ENCODE measurements around the gene CERS6. TPM values are rescaled to one million over a fixed set of nuclear protein-coding genes. Genes with fewer than 3 reads are reported as not detected.

CERS6 gene
- total RNA-seq, 1 donor from 2014 or later = 27.1 TPM

GRCh38 chr2:168583710-168584521 is 127.8 kb downstream of the CERS6 start:
- no peaks in the 10 kb centered on the region for H3K27me3 Mint-ChIP-seq (ENCODE audit: insufficient read depth)
- no peak overlapping the region for H3K27ac Mint-ChIP-seq
- H3K36me3 Mint-ChIP-seq (ENCODE audit: low read depth) = peaks cover 12% of the 10 kb centered on the region
- H3K4me3 Mint-ChIP-seq = no peak overlapping the region
- no peak for DNase-seq (ENCODE audit: low spot score)
- intact Hi-C loops (cut with micrococcal nuclease) = loop anchor here (1.0 to 2.0 kb wide), 2 partner anchors 94 to 151 kb away; no protein-coding TSS in a partner anchor
- H3K4me1 Mint-ChIP-seq (ENCODE audit: low read depth) = peaks cover 46% of the 10 kb centered on the region
- peaks cover 4% of the 10 kb centered on the region for H3K9me3 Mint-ChIP-seq

- Mint-ChIP-seq H3K4me1 (ENCODE audit: low read depth) (peaks cover 46% of the 10 kb centered on the region), H3K27ac (no peak overlapping the region), H3K36me3 (ENCODE audit: low read depth) (peaks cover 10% of the 10 kb centered on the region), H3K27me3 (ENCODE audit: insufficient read depth) (no peaks in the 10 kb centered on the region), H3K9me3 (peaks cover 4% of the 10 kb centered on the region), H3K4me3 (no peak overlapping the region)
- DNase-seq (ENCODE audit: low spot score) = no peak
- intact Hi-C loops (cut with micrococcal nuclease) = no loop called here
Measured at GRCh38 chr2:168584911-168585310, 128.8 kb downstream of the CERS6 start.

GRCh38 chr2:168585700-168586099 is 129.6 kb downstream of the CERS6 start:
- Mint-ChIP-seq H3K36me3 (ENCODE audit: low read depth) (peaks cover 10% of the 10 kb centered on the region), H3K27me3 (ENCODE audit: insufficient read depth) (no peaks in the 10 kb centered on the region), H3K27ac (no peak overlapping the region), H3K4me3 (no peak overlapping the region), H3K9me3 (peaks cover 4% of the 10 kb centered on the region), H3K4me1 (ENCODE audit: low read depth) (peaks cover 40% of the 10 kb centered on the region)
- DNase-seq (ENCODE audit: low spot score) = no peak
- intact Hi-C loops (cut with micrococcal nuclease) = no loop called here

- peaks cover 4% of the 10 kb centered on the region for H3K36me3 Mint-ChIP-seq (ENCODE audit: low read depth)
- DNase-seq (ENCODE audit: low spot score) = no peak
- H3K9me3 Mint-ChIP-seq = peaks cover 4% of the 10 kb centered on the region
- H3K4me1 Mint-ChIP-seq (ENCODE audit: low read depth) = peaks cover 24% of the 10 kb centered on the region
- intact Hi-C loops (cut with micrococcal nuclease) = no loop called here
- no peak overlapping the region for H3K27ac Mint-ChIP-seq
- no peak overlapping the region for H3K4me3 Mint-ChIP-seq
- no peaks in the 10 kb centered on the region for H3K27me3 Mint-ChIP-seq (ENCODE audit: insufficient read depth)
Measured at GRCh38 chr2:168587307-168587706, 131.2 kb downstream of the CERS6 start.

GRCh38 chr2:168589236-168590211 is 133.5 kb downstream of the CERS6 start:
- no peak overlapping the region for H3K4me3 Mint-ChIP-seq
- H3K27me3 Mint-ChIP-seq (ENCODE audit: insufficient read depth) = no peaks in the 10 kb centered on the region
- intact Hi-C loops (cut with micrococcal nuclease) = no loop called here
- no peak overlapping the region for H3K27ac Mint-ChIP-seq
- DNase-seq (ENCODE audit: low spot score) = no peak
- H3K4me1 Mint-ChIP-seq (ENCODE audit: low read depth) = peaks cover 4% of the 10 kb centered on the region
- H3K9me3 Mint-ChIP-seq = peaks cover 4% of the 10 kb centered on the region
- H3K36me3 Mint-ChIP-seq (ENCODE audit: low read depth) = peaks cover 4% of the 10 kb centered on the region

GRCh38 chr2:168592181-168592831 is 136.2 kb downstream of the CERS6 start:
- no peaks in the 10 kb centered on the region for H3K9me3 Mint-ChIP-seq
- intact Hi-C loops (cut with micrococcal nuclease) = no loop called here
- no peak overlapping the region for H3K4me3 Mint-ChIP-seq
- DNase-seq (ENCODE audit: low spot score) = no peak
- H3K27me3 Mint-ChIP-seq (ENCODE audit: insufficient read depth) = no peaks in the 10 kb centered on the region
- no peaks in the 10 kb centered on the region for H3K36me3 Mint-ChIP-seq (ENCODE audit: low read depth)
- no peak overlapping the region for H3K27ac Mint-ChIP-seq
- peaks cover 15% of the 10 kb centered on the region for H3K4me1 Mint-ChIP-seq (ENCODE audit: low read depth)

- no peaks in the 10 kb centered on the region for H3K27me3 Mint-ChIP-seq (ENCODE audit: insufficient read depth)
- H3K4me1 Mint-ChIP-seq (ENCODE audit: low read depth) = peaks cover 21% of the 10 kb centered on the region
- H3K27ac Mint-ChIP-seq = no peak overlapping the region
- no peaks in the 10 kb centered on the region for H3K9me3 Mint-ChIP-seq
- peaks cover 2% of the 10 kb centered on the region for H3K36me3 Mint-ChIP-seq (ENCODE audit: low read depth)
- no peak for DNase-seq (ENCODE audit: low spot score)
- H3K4me3 Mint-ChIP-seq = no peak overlapping the region
- intact Hi-C loops (cut with micrococcal nuclease) = no loop called here
Measured at GRCh38 chr2:168593713-168594112, 137.6 kb downstream of the CERS6 start.

GRCh38 chr2:168594778-168595177 is 138.7 kb downstream of the CERS6 start:
- intact Hi-C loops (cut with micrococcal nuclease) = no loop called here
- DNase-seq (ENCODE audit: low spot score) = no peak
- H3K36me3 Mint-ChIP-seq (ENCODE audit: low read depth) = peaks cover 2% of the 10 kb centered on the region
- peak overlapping the region; percentile 5 for H3K27ac Mint-ChIP-seq
- no peaks in the 10 kb centered on the region for H3K9me3 Mint-ChIP-seq
- no peaks in the 10 kb centered on the region for H3K27me3 Mint-ChIP-seq (ENCODE audit: insufficient read depth)
- H3K4me3 Mint-ChIP-seq = no peak overlapping the region
- peaks cover 21% of the 10 kb centered on the region for H3K4me1 Mint-ChIP-seq (ENCODE audit: low read depth)

- H3K9me3 Mint-ChIP-seq = no peaks in the 10 kb centered on the region
Measured at GRCh38 chr2:168596881-168597655, 141.0 kb downstream of the CERS6 start.

GRCh38 chr2:168599738-168600137 is 143.7 kb downstream of the CERS6 start:
- Mint-ChIP-seq H3K27ac (no peak overlapping the region), H3K27me3 (ENCODE audit: insufficient read depth) (no peaks in the 10 kb centered on the region)
- intact Hi-C loops (cut with micrococcal nuclease) = no loop called here

More at GRCh38 chr2:168596881-168597655, 141.0 kb downstream of the CERS6 start:
- H3K27ac Mint-ChIP-seq = no peak overlapping the region
- no peak for DNase-seq (ENCODE audit: low spot score)
- H3K27me3 Mint-ChIP-seq (ENCODE audit: insufficient read depth) = no peaks in the 10 kb centered on the region
- peaks cover 21% of the 10 kb centered on the region for H3K4me1 Mint-ChIP-seq (ENCODE audit: low read depth)
- H3K36me3 Mint-ChIP-seq (ENCODE audit: low read depth) = peaks cover 5% of the 10 kb centered on the region
- intact Hi-C loops (cut with micrococcal nuclease) = no loop called here
- no peak overlapping the region for H3K4me3 Mint-ChIP-seq

GRCh38 chr2:168600949-168601348 is 144.9 kb downstream of the CERS6 start:
- intact Hi-C loops (cut with micrococcal nuclease) = no loop called here
- Mint-ChIP-seq H3K36me3 (ENCODE audit: low read depth) (peaks cover 22% of the 10 kb centered on the region), H3K9me3 (peaks cover 19% of the 10 kb centered on the region), H3K4me3 (no peak overlapping the region), H3K27ac (no peak overlapping the region), H3K4me1 (ENCODE audit: low read depth) (peaks cover 6% of the 10 kb centered on the region), H3K27me3 (ENCODE audit: insufficient read depth) (no peaks in the 10 kb centered on the region)
- no peak for DNase-seq (ENCODE audit: low spot score)

More at GRCh38 chr2:168599738-168600137, 143.7 kb downstream of the CERS6 start:
- Mint-ChIP-seq H3K9me3 (peaks cover 12% of the 10 kb centered on the region), H3K36me3 (ENCODE audit: low read depth) (peaks cover 17% of the 10 kb centered on the region), H3K4me1 (ENCODE audit: low read depth) (peaks cover 16% of the 10 kb centered on the region), H3K4me3 (no peak overlapping the region)
- DNase-seq (ENCODE audit: low spot score) = no peak

GRCh38 chr2:168601741-168602140 is 145.7 kb downstream of the CERS6 start:
- H3K27me3 Mint-ChIP-seq (ENCODE audit: insufficient read depth) = no peaks in the 10 kb centered on the region
- H3K4me3 Mint-ChIP-seq = no peak overlapping the region

More at GRCh38 chr2:168601741-168602140, 145.7 kb downstream of the CERS6 start:
- no peak overlapping the region for H3K27ac Mint-ChIP-seq
- H3K4me1 Mint-ChIP-seq (ENCODE audit: low read depth) = peaks cover 6% of the 10 kb centered on the region
- peaks cover 28% of the 10 kb centered on the region for H3K36me3 Mint-ChIP-seq (ENCODE audit: low read depth)
- intact Hi-C loops (cut with micrococcal nuclease) = no loop called here
- no peak for DNase-seq (ENCODE audit: low spot score)
- H3K9me3 Mint-ChIP-seq = peaks cover 27% of the 10 kb centered on the region

Data from activated T-helper 1 cell treated with anti-CD3 and anti-CD28 coated beads, Interleukin-12 subunit alpha, Interleukin-12 subunit beta, Interleukin-2, Interleukin-4 antibody, amounts not matched to agents 30 ng/mL and 10 ng/mL and 1 ng/mL, durations not matched to agents 14 hours and 24 hours and 36 hours (primary cell).